DOHH2 (cell line): Measurements from ENCODE around the gene KRT12.

ENCODE experiments used
- EZH2phosphoT487 ChIP-seq: fragments of 200-600 bp; sonication (generic); IDR thresholded peaks from 2 replicates; pipeline ENCODE4 v1.6.1; 2017; ENCODE audit warnings: borderline replicate concordance, mild to moderate bottlenecking, antibody characterized with exemption, low read length, moderate library complexity, mixed read lengths
- TF ChIP-seq, protein P1 (sequence below): fragments of 200-600 bp; sonication (generic); IDR thresholded peaks from one replicate; pipeline ENCODE4 v1.5.1; 2014; ENCODE audit warnings: antibody characterized with exemption, mild to moderate bottlenecking, low read depth, low read length; ENCODE audit not compliant: poor library complexity, severe bottlenecking

DNA sequence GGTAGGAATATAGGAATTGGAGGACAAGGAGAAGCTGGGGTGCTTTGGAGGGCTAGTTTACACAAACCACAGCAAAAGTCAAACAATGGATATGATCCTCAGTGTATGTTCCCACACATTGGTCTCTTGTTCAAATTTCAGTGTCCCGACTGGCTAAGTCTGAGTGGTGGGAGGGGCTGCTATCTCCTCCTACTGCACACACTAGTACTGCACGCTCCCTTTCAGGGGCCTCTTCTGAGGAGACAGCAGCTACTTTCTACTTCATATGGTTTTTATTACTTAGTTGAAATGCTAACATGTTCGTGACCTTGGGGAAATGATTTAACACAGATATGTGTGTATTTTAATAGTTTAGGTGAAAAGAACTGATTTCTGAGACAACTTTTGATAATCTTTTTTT lies 25.8 kb downstream of the KRT12 start:
- TF ChIP-seq, protein P1, sequence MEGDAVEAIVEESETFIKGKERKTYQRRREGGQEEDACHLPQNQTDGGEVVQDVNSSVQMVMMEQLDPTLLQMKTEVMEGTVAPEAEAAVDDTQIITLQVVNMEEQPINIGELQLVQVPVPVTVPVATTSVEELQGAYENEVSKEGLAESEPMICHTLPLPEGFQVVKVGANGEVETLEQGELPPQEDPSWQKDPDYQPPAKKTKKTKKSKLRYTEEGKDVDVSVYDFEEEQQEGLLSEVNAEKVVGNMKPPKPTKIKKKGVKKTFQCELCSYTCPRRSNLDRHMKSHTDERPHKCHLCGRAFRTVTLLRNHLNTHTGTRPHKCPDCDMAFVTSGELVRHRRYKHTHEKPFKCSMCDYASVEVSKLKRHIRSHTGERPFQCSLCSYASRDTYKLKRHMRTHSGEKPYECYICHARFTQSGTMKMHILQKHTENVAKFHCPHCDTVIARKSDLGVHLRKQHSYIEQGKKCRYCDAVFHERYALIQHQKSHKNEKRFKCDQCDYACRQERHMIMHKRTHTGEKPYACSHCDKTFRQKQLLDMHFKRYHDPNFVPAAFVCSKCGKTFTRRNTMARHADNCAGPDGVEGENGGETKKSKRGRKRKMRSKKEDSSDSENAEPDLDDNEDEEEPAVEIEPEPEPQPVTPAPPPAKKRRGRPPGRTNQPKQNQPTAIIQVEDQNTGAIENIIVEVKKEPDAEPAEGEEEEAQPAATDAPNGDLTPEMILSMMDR: no peak
- no peak for TF ChIP-seq EZH2phosphoT487
